ENCODE data around the gene PRAME.

DNA sequence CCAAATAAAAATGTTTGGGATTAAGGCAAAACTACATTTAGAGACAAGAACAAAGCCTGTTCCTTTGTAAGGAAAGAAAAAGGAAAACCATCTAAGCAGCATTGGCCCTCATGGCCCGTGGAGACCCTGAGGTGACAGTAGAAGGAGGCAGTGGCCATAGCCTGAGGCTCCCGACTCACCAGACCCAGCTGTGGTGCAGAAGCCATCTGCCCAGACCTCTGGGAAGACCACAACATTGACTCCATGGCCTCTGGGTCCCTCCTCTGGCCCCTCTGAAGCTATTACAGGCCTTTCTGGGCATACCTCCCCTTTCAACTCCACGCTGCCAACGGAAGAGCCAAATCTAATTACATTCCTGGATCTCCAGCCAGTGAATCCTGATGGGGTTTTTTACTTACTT is 6.4 kb downstream of the PRAME start:
- no peak for TF ChIP-seq POLR2AphosphoS5 (IDR thresholded peaks at IDR 0.05; ENCODE audit: low read depth, low read length)
- TF ChIP-seq, protein P1, sequence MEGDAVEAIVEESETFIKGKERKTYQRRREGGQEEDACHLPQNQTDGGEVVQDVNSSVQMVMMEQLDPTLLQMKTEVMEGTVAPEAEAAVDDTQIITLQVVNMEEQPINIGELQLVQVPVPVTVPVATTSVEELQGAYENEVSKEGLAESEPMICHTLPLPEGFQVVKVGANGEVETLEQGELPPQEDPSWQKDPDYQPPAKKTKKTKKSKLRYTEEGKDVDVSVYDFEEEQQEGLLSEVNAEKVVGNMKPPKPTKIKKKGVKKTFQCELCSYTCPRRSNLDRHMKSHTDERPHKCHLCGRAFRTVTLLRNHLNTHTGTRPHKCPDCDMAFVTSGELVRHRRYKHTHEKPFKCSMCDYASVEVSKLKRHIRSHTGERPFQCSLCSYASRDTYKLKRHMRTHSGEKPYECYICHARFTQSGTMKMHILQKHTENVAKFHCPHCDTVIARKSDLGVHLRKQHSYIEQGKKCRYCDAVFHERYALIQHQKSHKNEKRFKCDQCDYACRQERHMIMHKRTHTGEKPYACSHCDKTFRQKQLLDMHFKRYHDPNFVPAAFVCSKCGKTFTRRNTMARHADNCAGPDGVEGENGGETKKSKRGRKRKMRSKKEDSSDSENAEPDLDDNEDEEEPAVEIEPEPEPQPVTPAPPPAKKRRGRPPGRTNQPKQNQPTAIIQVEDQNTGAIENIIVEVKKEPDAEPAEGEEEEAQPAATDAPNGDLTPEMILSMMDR (IDR thresholded peaks at IDR 0.05): no peak
- TF ChIP-seq, protein P2, sequence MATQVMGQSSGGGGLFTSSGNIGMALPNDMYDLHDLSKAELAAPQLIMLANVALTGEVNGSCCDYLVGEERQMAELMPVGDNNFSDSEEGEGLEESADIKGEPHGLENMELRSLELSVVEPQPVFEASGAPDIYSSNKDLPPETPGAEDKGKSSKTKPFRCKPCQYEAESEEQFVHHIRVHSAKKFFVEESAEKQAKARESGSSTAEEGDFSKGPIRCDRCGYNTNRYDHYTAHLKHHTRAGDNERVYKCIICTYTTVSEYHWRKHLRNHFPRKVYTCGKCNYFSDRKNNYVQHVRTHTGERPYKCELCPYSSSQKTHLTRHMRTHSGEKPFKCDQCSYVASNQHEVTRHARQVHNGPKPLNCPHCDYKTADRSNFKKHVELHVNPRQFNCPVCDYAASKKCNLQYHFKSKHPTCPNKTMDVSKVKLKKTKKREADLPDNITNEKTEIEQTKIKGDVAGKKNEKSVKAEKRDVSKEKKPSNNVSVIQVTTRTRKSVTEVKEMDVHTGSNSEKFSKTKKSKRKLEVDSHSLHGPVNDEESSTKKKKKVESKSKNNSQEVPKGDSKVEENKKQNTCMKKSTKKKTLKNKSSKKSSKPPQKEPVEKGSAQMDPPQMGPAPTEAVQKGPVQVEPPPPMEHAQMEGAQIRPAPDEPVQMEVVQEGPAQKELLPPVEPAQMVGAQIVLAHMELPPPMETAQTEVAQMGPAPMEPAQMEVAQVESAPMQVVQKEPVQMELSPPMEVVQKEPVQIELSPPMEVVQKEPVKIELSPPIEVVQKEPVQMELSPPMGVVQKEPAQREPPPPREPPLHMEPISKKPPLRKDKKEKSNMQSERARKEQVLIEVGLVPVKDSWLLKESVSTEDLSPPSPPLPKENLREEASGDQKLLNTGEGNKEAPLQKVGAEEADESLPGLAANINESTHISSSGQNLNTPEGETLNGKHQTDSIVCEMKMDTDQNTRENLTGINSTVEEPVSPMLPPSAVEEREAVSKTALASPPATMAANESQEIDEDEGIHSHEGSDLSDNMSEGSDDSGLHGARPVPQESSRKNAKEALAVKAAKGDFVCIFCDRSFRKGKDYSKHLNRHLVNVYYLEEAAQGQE (IDR thresholded peaks at IDR 0.05; ENCODE audit: insufficient read depth in 1 of 2, low read depth in 2 of 2, low read length in 1 of 2): no peak
- no peak for TF ChIP-seq TCF7L2 (IDR thresholded peaks at IDR 0.05; ENCODE audit: low read depth, low read length)
- no peak for TF ChIP-seq SIN3A (IDR thresholded peaks at IDR 0.05; ENCODE audit: borderline replicate concordance, insufficient read depth, low read depth, low read length)

Measured in Panc1 (cell line).